Measurements from ENCODE around the gene SERPINA3. TPM values are rescaled to one million over a fixed set of nuclear protein-coding genes. Genes with fewer than 3 reads are reported as not detected.
A peak's percentile ranks its signal among the peaks of the same experiment; 100 is the strongest.

The SERPINA3 gene
- total and polyA plus RNA-seq, 7 donors: 2.3 to 233 (median 94.5) TPM

DNA sequence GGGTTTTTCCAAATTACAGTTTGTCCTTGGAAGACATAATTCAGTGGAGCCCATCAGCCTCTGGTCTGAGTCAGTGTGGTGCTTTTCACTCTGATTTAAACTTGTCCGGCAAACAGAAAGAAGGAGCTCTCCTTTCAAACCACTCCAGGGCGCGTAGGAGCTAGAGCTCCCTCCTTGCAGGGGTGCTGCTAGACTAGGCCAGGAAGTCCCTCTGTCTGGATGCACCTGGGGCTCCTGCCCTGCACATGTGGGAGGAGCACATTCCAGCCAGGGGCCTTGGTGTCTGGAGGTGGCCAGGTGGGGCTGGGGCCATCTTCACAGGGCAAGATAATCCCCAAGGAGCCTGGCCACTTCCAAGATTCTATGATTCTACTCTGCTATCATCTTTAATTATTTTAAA lies 3.1 kb downstream of the SERPINA3 start:
- Histone ChIP-seq H3K27ac (no peak overlapping the region), H3K4me3 (no peak overlapping the region), H3K4me1 (no peaks in the 10 kb centered on the region), H3K27me3 (no peaks in the 10 kb centered on the region), H3K36me3 (no peaks in the 10 kb centered on the region), H3K9me3 (peaks cover 3 to 23% (median 11%) of the 10 kb centered on the region in 4 donors)
- WGBS, 2 donors: 63 to 98% methylated on average over 3 of the region's 3 CpGs
- peak; percentile 27 for DNase-seq
- intact Hi-C loops (cut with DNase I): no loop called here
- no peak for TF ChIP-seq POLR2AphosphoS5 (IDR thresholded peaks at IDR 0.05)
- TF ChIP-seq, protein P1, sequence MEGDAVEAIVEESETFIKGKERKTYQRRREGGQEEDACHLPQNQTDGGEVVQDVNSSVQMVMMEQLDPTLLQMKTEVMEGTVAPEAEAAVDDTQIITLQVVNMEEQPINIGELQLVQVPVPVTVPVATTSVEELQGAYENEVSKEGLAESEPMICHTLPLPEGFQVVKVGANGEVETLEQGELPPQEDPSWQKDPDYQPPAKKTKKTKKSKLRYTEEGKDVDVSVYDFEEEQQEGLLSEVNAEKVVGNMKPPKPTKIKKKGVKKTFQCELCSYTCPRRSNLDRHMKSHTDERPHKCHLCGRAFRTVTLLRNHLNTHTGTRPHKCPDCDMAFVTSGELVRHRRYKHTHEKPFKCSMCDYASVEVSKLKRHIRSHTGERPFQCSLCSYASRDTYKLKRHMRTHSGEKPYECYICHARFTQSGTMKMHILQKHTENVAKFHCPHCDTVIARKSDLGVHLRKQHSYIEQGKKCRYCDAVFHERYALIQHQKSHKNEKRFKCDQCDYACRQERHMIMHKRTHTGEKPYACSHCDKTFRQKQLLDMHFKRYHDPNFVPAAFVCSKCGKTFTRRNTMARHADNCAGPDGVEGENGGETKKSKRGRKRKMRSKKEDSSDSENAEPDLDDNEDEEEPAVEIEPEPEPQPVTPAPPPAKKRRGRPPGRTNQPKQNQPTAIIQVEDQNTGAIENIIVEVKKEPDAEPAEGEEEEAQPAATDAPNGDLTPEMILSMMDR (IDR thresholded peaks at IDR 0.05): no peak
- TF ChIP-seq EP300 (IDR thresholded peaks at IDR 0.05): no peak
- no peak for TF ChIP-seq POLR2A (IDR thresholded peaks at IDR 0.05)

GRCh38 chr14:94615823-94616570 lies 3.8 kb downstream of the SERPINA3 start:
- Histone ChIP-seq H3K27ac (no peak overlapping the region), H3K9me3 (peaks cover 3 to 23% (median 11%) of the 10 kb centered on the region in 4 donors), H3K4me1 (no peaks in the 10 kb centered on the region), H3K4me3 (no peak overlapping the region), H3K27me3 (no peaks in the 10 kb centered on the region), H3K36me3 (no peaks in the 10 kb centered on the region)
- intact Hi-C loops (cut with DNase I): no loop called here
- peak; percentile 35 for DNase-seq
- TF ChIP-seq, protein P1 (IDR thresholded peaks at IDR 0.05): no peak
- no peak for TF ChIP-seq POLR2A (IDR thresholded peaks at IDR 0.05)
- no peak for TF ChIP-seq EP300 (IDR thresholded peaks at IDR 0.05)
- no peak for TF ChIP-seq POLR2AphosphoS5 (IDR thresholded peaks at IDR 0.05)
- 81 to 86% methylated on average over 8 of the region's 8 CpGs for WGBS, 2 donors

DNA sequence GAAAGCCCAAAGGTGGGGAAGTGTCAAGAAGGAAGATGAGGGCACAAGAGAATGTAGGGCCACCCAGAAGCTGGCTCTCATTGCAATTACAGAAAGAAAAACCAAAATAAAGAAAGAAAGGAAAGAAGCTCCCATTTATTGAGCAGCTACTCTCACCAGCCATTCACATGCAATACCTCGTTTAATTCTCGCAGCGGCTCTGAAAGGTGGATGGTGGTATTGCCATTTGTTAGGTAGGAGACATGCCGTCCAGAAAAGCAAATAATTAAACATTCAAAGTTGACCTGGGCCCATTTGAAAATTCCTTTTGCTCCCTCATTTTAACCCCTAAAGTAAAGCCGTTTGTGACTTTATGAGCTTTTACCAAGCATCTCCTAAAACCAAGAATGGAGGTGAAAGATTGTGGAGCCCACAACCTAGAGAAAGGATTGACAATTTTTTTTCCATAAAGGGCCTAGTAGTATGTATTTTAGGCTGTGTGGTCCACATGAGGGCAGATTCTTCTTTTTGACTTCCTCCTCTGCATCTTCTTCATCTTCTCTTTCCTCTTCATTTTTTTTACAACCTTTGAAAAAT lies 5.3 kb downstream of the SERPINA3 start:
- H3K9me3 ChIP-seq: peaks cover 3 to 23% (median 11%) of the 10 kb centered on the region in 4 donors
- intact Hi-C loops (cut with DNase I): no loop called here
- no peak overlapping the region for H3K4me3 ChIP-seq
- H3K27me3 ChIP-seq: no peaks in the 10 kb centered on the region
- H3K4me1 ChIP-seq: no peaks in the 10 kb centered on the region
- H3K36me3 ChIP-seq: no peaks in the 10 kb centered on the region
- no peak overlapping the region for H3K27ac ChIP-seq
- 88% methylated on average over 5 of the region's 5 CpGs for WGBS, 2 donors
- DNase-seq: peak; percentile 5
- no peak for TF ChIP-seq POLR2AphosphoS5 (IDR thresholded peaks at IDR 0.05)
- TF ChIP-seq POLR2A (IDR thresholded peaks at IDR 0.05): no peak
- no peak for TF ChIP-seq EP300 (IDR thresholded peaks at IDR 0.05)
- TF ChIP-seq, protein P1 (IDR thresholded peaks at IDR 0.05): no peak

DNA sequence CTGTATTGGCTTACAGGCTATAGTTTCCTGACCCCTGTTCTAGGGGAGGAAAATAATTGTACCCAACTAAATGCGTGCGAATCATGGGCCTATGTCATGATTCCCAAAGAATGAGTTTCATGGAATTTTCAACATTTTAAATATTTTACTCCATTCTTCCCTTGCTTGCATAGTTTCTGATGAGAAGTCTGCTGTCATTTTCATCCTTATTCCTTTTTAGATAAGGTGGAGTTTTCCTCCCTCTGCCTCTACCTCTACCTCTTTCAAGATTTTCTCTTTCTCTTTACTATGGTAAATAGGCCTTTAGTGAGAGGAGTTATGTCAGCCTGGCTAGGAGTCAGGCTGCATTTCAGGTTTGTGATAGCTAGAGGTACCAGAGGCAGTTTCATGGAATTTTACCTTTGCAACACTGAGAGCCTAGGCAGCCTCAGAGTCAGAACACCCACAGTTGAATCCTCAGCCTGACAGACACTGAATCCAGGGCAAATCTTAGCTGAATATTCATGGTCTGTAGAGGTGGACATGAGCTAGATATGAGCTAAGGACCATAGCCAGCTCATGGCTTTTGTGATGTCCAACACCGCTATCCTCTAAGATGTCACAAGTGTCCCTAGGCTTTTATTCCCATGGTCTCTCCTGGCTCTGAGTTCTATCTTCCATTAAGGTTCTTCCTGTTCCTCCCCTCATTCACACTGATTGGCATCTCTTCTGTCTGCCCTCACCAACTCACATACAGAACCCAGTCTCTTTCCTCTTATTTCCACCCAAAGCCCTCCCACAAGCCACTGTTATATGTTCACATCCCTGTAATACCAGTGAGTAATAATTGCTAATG lies 6.0 kb downstream of the SERPINA3 start:
- no peaks in the 10 kb centered on the region for H3K36me3 ChIP-seq
- WGBS, 2 donors: 94 to 98% methylated on average over 3 of the region's 3 CpGs
- H3K4me1 ChIP-seq: no peaks in the 10 kb centered on the region
- H3K9me3 ChIP-seq: peaks cover 3 to 23% (median 11%) of the 10 kb centered on the region in 4 donors
- peak; percentile 8 for DNase-seq
- TF ChIP-seq, protein P1 (IDR thresholded peaks at IDR 0.05): no peak
- TF ChIP-seq EP300 (IDR thresholded peaks at IDR 0.05): no peak
- TF ChIP-seq POLR2AphosphoS5 (IDR thresholded peaks at IDR 0.05): no peak
- no peak for TF ChIP-seq POLR2A (IDR thresholded peaks at IDR 0.05)
- intact Hi-C loops (cut with DNase I): no loop called here
- H3K27me3 ChIP-seq: no peaks in the 10 kb centered on the region
- no peak overlapping the region for H3K4me3 ChIP-seq
- H3K27ac ChIP-seq: no peak overlapping the region

Measured in sigmoid colon (tissue), 7 donors.